ENCODE results near the gene MBNL2. TPM values are rescaled to one million over a fixed set of nuclear protein-coding genes. Genes with fewer than 3 reads are reported as not detected.

The MBNL2 gene
- total and polyA plus RNA-seq, 11 donors, result 18.5 to 100 (median 81.4) TPM

- Histone ChIP-seq H3K4me3 (no peak overlapping the region), H3K4me1 (peaks cover 5 to 77% (median 63%) of the 10 kb centered on the region in 12 donors), H3K9me3 (no peaks in the 10 kb centered on the region), H3K36me3 (peaks cover 0 to 2% (median 0%) of the 10 kb centered on the region in 9 donors), H3K27ac (peak overlapping the region in 6 of 12 donors; percentile 6 to 66 (median 48)), H3K27me3 (no peaks in the 10 kb centered on the region)
- 67 to 79% (median 70%) methylated on average over 11 of the region's 11 CpGs for WGBS, 4 donors
- TF ChIP-seq POLR2A (IDR thresholded peaks at IDR 0.05) (no peak), CTCF (IDR thresholded peaks at IDR 0.05) (no peak)
- ATAC-seq (no peak), DNase-seq (no peak)
- intact Hi-C loops (cut with DNase I), result loop anchor here in 1 of 10 donors (10.0 kb wide), 1 partner anchor 67 kb away; no protein-coding TSS in a partner anchor
These were observed 45.4 kb downstream of the MBNL2 start for GRCh38 chr13:97267418-97268059.

DNA sequence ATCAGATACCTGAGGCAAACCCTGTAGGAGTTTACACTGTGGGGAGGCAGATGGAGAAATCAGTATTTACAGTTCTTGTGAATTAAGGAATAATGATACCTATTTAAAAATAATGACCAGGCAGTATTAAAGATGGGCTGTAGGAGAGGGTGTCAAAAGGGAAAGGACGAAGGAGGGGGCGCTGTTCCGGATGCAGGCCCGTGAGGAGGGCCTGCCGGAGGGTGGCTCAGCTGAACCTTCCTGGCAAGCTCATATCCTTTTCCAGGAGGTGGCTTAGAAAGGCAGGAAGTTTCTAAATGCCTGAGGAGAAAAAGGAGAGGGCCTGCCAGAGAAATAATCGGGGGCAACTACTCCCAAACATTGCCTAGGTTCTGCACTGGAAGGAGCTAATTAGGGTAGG lies 46.6 kb downstream of the MBNL2 start:
- Histone ChIP-seq H3K27ac (peak overlapping the region in 7 of 12 donors; percentile 8 to 66 (median 44)), H3K4me3 (no peak overlapping the region), H3K9me3 (no peaks in the 10 kb centered on the region), H3K27me3 (no peaks in the 10 kb centered on the region), H3K4me1 (peaks cover 10 to 86% (median 67%) of the 10 kb centered on the region in 12 donors), H3K36me3 (peaks cover 0 to 2% (median 0%) of the 10 kb centered on the region in 9 donors)
- intact Hi-C loops (cut with DNase I), result loop anchor here in 1 of 10 donors (10.0 kb wide), 1 partner anchor 66 kb away; no protein-coding TSS in a partner anchor
- TF ChIP-seq POLR2A (IDR thresholded peaks at IDR 0.05) (no peak), CTCF (IDR thresholded peaks at IDR 0.05) (peak in 4 of 12 donors; percentile 16 to 31 (median 22))
- ATAC-seq (peak in 3 of 4 donors; percentile 47 to 63 (median 57)), DNase-seq (peak in 1 of 5 donors; percentile 27)
- 33 to 54% (median 41%) methylated on average over 6 of the region's 6 CpGs for WGBS, 4 donors

GRCh38 chr13:97269603-97270002 lies 47.5 kb downstream of the MBNL2 start:
- DNase-seq, result no peak
- H3K27me3 ChIP-seq, result no peaks in the 10 kb centered on the region
- H3K36me3 ChIP-seq, result peaks cover 0 to 2% (median 0%) of the 10 kb centered on the region in 9 donors
- ATAC-seq, result no peak
- intact Hi-C loops (cut with DNase I), result loop anchor here in 3 of 10 donors (10.0 kb wide), 2 partner anchors 45 to 65 kb away; partner anchors contain the start of gene MBNL2 (in 2 of the 3)
- WGBS, 4 donors, result 93 to 97% (median 96%) methylated on average over 3 of the region's 3 CpGs
- no peak overlapping the region for H3K4me3 ChIP-seq
- peak overlapping the region in 5 of 12 donors; percentile 8 to 66 (median 53) for H3K27ac ChIP-seq
- H3K9me3 ChIP-seq, result no peaks in the 10 kb centered on the region
- H3K4me1 ChIP-seq, result peaks cover 10 to 88% (median 69%) of the 10 kb centered on the region in 12 donors
- TF ChIP-seq CTCF (IDR thresholded peaks at IDR 0.05) (no peak), POLR2A (IDR thresholded peaks at IDR 0.05) (no peak)

DNA sequence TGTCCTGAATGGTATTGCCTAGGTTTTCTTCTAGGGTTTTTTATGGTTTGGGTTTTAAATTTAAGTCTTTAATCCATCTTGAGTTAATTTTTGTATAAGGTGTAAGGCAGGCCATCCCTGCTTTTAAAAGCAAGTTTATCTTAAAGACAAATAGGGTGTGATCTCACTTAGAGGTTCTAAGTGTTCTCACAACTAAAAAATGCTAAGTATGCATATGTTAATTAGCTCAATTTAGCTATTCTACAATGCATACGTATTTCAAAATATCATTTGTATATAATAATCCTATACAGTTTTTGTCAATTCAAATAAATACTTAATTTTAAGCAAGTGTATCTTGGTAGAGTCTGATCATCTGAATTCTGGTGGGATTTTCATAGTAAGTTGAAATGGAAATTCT lies 50.4 kb downstream of the MBNL2 start:
- Histone ChIP-seq H3K27me3 (no peaks in the 10 kb centered on the region), H3K36me3 (peaks cover 0 to 22% (median 14%) of the 10 kb centered on the region in 9 donors), H3K9me3 (no peaks in the 10 kb centered on the region), H3K4me3 (no peak overlapping the region), H3K27ac (peak overlapping the region in 1 of 12 donors; percentile 38), H3K4me1 (peaks cover 6 to 87% (median 74%) of the 10 kb centered on the region in 12 donors)
- intact Hi-C loops (cut with DNase I), result loop anchor here in 2 of 10 donors (10.0 kb wide), 2 partner anchors 48 to 62 kb away; partner anchors contain the start of gene MBNL2 (in 2 of the 2)
- no peak for ATAC-seq
- 53 to 66% (median 63%) methylated on average over 1 of the region's 1 CpG for WGBS, 4 donors
- DNase-seq, result no peak
- TF ChIP-seq CTCF (IDR thresholded peaks at IDR 0.05), result no peak
- TF ChIP-seq POLR2A (IDR thresholded peaks at IDR 0.05), result no peak
